ENCODE data around the gene MAP6.

MAP6 gene

DNA sequence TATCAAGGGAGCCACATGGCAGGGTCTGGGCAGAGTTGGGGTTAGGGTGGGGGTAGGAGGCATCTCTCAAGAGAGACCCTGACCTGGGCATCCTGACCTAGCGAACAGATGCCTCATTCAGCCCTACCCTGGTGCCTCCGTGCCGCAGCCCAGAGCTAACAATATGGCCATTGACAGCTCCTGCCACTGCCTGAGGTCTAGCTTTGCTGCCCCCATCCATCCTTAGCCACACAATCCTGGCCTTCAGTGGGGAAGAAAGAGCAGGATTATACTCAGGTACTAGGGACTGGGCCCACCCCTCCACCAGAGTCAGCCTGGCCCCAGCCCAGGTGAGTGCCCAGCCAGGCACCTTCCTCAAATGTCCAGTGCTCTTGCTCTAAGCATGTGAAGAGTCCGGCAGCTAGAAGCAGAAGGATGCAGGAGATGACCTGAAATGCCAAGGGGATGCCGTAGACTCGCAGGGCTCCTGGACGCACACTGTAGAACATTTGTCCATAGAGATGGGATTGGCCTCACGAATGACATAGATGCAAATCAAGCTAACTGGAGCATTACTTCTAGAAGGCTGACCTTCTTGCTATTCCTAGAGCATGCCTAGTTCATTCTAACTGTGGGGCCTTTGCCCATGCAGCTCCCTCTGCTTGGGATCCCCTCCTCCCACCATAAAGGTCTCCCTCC is 120.1 kb downstream of the MAP6 start:
- DNase-seq (ENCODE audit: low spot score): no peak

DNA sequence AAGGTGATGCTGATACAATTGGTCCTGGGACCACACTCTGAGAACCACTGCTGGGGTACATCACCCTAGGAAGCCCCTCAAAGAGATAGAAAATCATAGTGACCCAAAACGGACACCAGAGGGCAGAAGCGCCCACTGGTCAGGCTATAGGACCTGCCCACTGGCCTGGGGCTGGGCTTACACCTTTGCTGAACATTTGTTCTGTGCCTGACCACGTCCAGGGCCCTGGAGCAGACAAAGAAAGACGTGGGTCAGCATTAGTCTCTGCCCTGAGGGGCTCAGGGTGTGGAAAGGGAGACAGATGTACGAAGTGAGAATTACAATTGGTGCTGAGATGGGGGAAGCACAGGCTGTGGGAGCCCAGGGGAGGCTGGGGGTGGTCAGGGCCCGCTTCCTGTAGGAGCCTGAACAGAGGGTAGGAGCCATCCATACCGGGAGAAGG is 121.2 kb downstream of the MAP6 start:
- DNase-seq (ENCODE audit: low spot score): peak; percentile 66

DNA sequence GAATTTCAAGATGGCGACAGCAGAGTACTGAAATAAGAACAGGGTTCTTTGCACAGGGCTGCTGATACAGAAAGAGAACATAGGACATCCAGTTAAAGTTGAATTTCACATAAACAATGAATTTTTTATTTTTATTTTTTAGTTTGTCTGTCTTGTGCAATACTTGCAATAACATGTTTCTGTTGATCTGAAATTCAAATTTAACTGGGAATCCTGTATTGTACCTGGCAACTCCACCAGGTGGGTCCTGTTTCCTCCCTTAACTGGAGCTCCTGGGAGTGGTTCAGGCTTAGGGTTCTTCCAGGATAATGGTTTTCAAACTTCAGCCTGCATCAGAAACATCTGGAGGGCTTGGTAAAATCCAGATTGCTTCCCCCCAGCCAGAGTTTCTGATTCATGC is 121.7 kb downstream of the MAP6 start:
- no peak for DNase-seq (ENCODE audit: low spot score)

DNA sequence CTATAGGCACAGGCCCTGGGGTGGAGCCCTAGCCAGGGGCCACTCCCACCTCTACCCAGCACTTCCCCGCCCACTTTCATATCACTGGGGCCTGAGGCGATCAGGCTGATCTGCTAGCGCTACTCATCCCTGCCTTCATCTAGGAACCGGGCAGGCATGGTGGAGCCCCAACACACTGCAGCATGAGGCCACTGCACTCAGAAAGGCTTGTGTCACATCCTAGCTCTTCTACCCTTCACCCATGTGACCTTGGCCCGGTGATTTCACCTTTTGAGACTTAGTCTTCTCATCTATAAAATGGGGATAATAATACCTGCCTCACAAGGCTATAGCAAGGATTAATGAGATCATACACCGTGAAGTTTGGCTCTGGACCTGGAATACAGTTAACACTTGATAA is 125.0 kb downstream of the MAP6 start:
- no peak for DNase-seq (ENCODE audit: low spot score)

DNA sequence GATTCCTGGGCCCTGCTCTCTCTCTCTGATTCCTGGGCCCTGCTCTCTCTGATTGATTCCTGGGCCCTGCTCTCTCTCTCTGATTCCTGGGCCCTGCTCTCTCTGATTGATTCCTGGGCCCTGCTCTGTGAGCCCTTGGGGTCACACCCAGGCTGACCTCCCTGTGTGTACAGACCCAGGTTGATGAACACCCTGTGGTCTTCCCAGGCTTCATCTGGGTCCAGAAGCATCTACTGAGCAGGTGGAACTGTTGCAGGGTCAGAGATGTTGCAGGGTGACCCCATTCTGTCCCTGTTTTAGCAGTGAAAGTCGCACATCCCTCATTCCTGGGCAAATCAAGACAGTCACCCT is 126.8 kb downstream of the MAP6 start:
- DNase-seq (ENCODE audit: low spot score): no peak

DNA sequence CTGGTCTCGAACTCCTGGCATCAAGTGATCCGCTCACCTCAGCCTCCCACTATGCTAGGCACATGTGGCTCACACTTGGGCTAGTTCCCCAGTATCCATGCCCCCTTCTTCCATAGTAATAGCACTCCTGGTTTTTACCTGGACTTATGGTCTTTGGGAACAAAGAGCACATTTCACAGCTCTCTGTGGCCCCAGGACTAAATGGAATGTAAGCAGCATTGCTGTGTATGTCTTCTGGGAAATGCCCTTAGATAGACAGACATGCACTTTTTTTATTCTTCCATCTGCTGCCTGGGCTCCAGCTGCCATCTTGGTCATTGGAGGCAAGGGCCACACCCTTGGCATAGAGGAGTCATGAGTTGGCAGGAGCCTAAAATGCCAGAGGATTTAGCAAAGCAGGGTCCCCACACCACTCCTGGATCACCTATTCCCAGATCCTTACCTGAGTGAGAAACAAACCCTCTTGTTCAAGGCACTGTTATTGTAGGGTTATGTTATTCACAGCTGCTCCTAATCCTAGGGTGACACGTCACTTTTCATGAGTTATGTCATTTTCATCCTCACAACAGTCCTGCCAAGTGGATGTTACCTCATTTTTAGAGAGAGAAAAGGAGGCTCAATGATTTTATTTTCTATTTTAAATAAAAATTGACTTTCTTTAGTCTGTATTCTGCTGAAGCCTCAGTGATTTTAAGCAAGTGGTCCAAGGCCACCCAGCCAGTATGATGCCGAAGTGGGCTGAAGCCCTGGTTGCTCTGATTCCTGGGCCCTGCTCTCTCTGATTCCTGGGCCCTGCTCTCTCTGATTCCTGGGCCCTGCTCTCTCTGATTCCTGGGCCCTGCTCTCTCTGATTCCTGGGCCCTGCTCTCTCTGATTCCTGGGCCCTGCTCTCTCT is 127.4 kb downstream of the MAP6 start:
- no peak for DNase-seq (ENCODE audit: low spot score)

DNA sequence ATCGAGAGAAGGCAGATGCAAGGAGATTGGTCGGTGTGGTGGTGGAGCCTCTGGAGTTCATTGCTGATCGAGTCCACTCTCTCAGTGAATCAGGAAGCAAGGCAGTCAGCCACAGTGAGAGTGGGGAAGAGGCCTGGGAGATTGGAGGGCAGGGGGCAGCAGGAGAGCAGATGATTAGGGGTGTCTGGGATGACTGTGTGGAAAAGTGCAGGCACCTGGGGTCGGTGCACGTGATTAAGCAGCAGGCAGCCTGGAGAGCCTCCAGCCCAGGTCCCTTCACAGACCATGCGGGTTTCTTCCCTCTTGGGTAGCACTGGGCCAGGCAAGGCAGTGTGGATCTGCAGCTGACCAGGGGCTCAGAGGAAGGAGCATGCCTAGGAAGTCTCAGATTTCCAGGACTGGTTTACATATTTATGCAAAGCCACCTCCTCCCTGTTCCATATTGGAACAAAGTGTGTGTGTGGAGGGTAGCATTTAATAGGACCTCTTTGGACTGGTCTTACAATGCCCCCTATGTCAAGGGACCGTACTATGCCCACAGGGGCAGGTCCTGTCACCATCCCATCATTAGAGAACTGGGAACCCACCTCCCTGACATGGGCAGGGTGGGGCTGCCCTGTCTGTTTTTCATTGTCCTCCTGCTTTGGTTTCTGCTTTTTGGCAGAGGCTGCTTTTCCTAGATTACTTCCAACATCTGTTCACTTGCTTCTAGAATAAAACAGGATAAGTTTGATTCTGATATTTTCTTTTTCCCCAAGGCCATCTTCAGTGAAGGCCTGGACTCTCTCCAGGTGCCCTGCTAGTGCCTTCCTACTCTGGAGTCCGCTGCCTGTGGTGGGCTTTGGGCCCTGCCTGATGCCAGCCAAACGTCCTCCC is 129.1 kb downstream of the MAP6 start:
- DNase-seq (ENCODE audit: low spot score): no peak

DNA sequence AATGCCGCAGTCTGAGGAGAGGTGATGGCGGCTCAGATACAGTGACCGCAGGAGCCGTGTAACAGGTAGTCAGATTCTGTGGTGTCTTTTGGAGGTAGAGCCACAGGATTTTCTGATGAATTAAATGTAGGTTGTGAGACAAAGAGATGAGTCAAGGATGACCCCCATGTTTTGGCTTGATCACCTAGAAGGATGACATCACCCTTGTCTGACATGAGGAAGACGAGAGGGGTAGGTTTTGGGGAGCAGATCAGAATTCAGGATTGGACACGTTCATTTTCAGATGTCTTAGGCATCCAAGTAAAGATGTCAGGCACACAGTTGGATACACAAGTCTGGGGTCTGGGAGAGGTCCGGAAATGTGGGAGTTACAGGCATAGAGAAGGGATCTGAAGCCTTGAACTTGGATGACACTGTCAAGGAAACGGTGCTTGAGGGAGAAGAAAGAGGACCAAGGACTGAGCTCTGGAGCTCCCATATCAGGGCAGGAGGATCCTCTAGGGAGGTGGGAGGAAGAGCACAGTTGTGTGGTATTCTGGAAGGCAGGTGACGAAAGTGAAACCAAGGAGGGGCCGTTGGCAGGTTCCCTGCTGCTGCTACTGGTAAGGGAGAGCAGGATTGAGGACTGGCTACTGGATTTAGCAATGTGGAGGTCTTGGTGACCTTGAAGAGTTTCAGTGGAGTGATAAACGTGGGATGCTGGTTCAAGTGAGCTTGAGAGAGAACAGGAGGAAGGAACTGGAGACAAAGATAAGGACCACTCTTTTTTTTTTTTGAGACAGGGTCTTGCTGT is 130.5 kb downstream of the MAP6 start:
- DNase-seq (ENCODE audit: low spot score): no peak

DNA sequence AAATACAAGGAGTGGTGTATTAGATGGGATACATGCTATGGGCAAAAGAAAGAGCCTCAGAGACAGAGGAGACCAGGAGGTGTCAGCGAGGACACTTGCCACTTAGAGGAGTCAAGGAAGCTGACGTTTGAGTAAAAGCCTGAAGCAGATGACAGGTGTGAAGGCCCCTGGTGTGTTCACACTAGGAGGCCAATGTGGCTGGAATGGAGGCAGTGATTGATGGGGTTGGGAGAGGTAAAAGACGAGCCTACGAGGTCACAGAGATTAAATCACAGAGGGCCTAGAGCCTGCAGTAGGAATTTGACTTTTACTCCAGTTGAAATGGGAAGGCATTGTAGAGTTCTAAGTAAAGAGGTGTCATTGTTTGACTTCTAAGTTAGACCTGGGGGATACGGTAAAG is 131.1 kb downstream of the MAP6 start:
- DNase-seq (ENCODE audit: low spot score): no peak
